HEK293 (cell line): Measurements from ENCODE around the gene COL24A1.

Experiments used
- CTCF ChIA-PET: fragments of 350-600 bp; formaldehyde crosslinking; extraction: SDS; loops from one replicate; lab custom pipeline; 2021; ENCODE audit warnings: antibody characterized with exemption; lab: Yijun Ruan, JAX
- POLR2A ChIA-PET: fragments of 300-600 bp; formaldehyde crosslinking; extraction: SDS; loops from one replicate; lab custom pipeline; 2020; ENCODE audit warnings: antibody characterized with exemption, inconsistent platforms; lab: Yijun Ruan, JAX
- H3K27ac ChIP-seq: fragments of 200-500 bp; sonication (Bioruptor generic); 2 replicates; pipeline ENCODE4 v1.5.1; 2014; ENCODE audit warnings: low read depth, low read length, control low read depth, inconsistent platforms; ENCODE audit errors: extremely low read depth
- H3K36me3 ChIP-seq, 2 experiments: fragments of 200-500 bp in 1 of 2; sonication (Bioruptor generic) in 1 of 2; 1 replicate in 1 of 2; 2 replicates in 1 of 2; pipeline ENCODE4 v1.5.1; 2014 to 2017; ENCODE audit warnings: inconsistent platforms in 2 of 2, low read length in 2 of 2; ENCODE audit not compliant: control insufficient read depth in 2 of 2, insufficient read depth in 1 of 2
- H3K4me1 ChIP-seq: fragments of 200-500 bp; sonication (Bioruptor generic); 2 replicates; pipeline ENCODE4 v1.5.1; 2014; ENCODE audit warnings: mild to moderate bottlenecking, low read length, inconsistent platforms; ENCODE audit not compliant: control insufficient read depth, insufficient read depth
- H3K4me3 ChIP-seq: 2 replicates; pipeline ENCODE4 v1.5.1; 2011; ENCODE audit warnings: low read depth, mild to moderate bottlenecking, control low read depth, low read length, moderate library complexity
- H3K9me3 ChIP-seq: fragments of 200-500 bp; sonication (Bioruptor generic); 2 replicates; pipeline ENCODE4 v1.5.1; 2014; ENCODE audit warnings: low read depth, low read length, inconsistent platforms; ENCODE audit not compliant: control insufficient read depth, insufficient read depth
- FEZF1 ChIP-seq: fragments of 450-650 bp; formaldehyde crosslinking; IDR thresholded peaks from 2 replicates; pipeline ENCODE4 v1.5.1; 2016; ENCODE audit warnings: missing biosample characterization, missing genetic modification characterization
- GLI4 ChIP-seq: fragments of 450-650 bp; formaldehyde crosslinking; IDR thresholded peaks from 2 replicates; pipeline ENCODE4 v1.5.1; 2016; ENCODE audit warnings: missing biosample characterization, missing genetic modification characterization
- INSM2 ChIP-seq: fragments of 450-650 bp; formaldehyde crosslinking; IDR thresholded peaks from 2 replicates; pipeline ENCODE4 v1.5.1; 2016; ENCODE audit warnings: missing biosample characterization, missing genetic modification characterization
- PRDM10 ChIP-seq: fragments of 450-650 bp; formaldehyde crosslinking; IDR thresholded peaks from 2 replicates; pipeline ENCODE4 v1.5.1; 2016; ENCODE audit warnings: missing biosample characterization, missing genetic modification characterization
- SCRT2 ChIP-seq: fragments of 450-650 bp; formaldehyde crosslinking; IDR thresholded peaks from 2 replicates; pipeline ENCODE4 v1.5.1; 2016; ENCODE audit warnings: missing biosample characterization, missing genetic modification characterization
- TRIM28 ChIP-seq: IDR thresholded peaks from 2 replicates; pipeline ENCODE4 v1.6.1; 2011; ENCODE audit warnings: low read length, control low read depth, borderline replicate concordance
- ZBTB1 ChIP-seq: fragments of 450-650 bp; formaldehyde crosslinking; IDR thresholded peaks from 2 replicates; pipeline ENCODE4 v1.5.1; 2016; ENCODE audit warnings: missing biosample characterization, missing genetic modification characterization
- ZFP69B ChIP-seq: fragments of 450-650 bp; formaldehyde crosslinking; IDR thresholded peaks from 2 replicates; pipeline ENCODE4 v1.5.1; 2016; ENCODE audit warnings: missing biosample characterization, missing genetic modification characterization
- ZNF114 ChIP-seq: fragments of 450-650 bp; formaldehyde crosslinking; IDR thresholded peaks from 2 replicates; pipeline ENCODE4 v1.5.0; 2017; ENCODE audit warnings: missing biosample characterization, missing genetic modification characterization
- ZNF138 ChIP-seq: fragments of 450-650 bp; formaldehyde crosslinking; IDR thresholded peaks from 2 replicates; pipeline ENCODE4 v1.5.1; 2016; ENCODE audit warnings: missing biosample characterization, missing genetic modification characterization, borderline replicate concordance
- ZNF140 ChIP-seq: fragments of 450-650 bp; formaldehyde crosslinking; IDR thresholded peaks from 2 replicates; pipeline ENCODE4 v1.5.1; 2016; ENCODE audit warnings: missing biosample characterization, missing genetic modification characterization
- ZNF239 ChIP-seq: fragments of 450-650 bp; formaldehyde crosslinking; IDR thresholded peaks from 2 replicates; pipeline ENCODE4 v1.5.1; 2016; ENCODE audit warnings: missing biosample characterization, missing genetic modification characterization
- ZNF26 ChIP-seq: fragments of 450-650 bp; formaldehyde crosslinking; IDR thresholded peaks from 2 replicates; pipeline ENCODE4 v1.5.1; 2016; ENCODE audit warnings: missing biosample characterization, missing genetic modification characterization
- ZNF266 ChIP-seq: fragments of 450-650 bp; formaldehyde crosslinking; IDR thresholded peaks from 2 replicates; pipeline ENCODE4 v1.5.1; 2016; ENCODE audit warnings: missing biosample characterization, missing genetic modification characterization, low read depth
- ZNF280D ChIP-seq: fragments of 450-650 bp; formaldehyde crosslinking; IDR thresholded peaks from 2 replicates; pipeline ENCODE4 v1.5.1; 2016; ENCODE audit warnings: missing biosample characterization, missing genetic modification characterization
- ZNF391 ChIP-seq: fragments of 450-650 bp; formaldehyde crosslinking; IDR thresholded peaks from 2 replicates; pipeline ENCODE4 v1.5.1; 2016; ENCODE audit warnings: low read depth, missing biosample characterization, missing genetic modification characterization, borderline replicate concordance
- ZNF473 ChIP-seq: fragments of 450-650 bp; formaldehyde crosslinking; IDR thresholded peaks from 2 replicates; pipeline ENCODE4 v1.5.1; 2017; ENCODE audit warnings: missing biosample characterization, missing genetic modification characterization
- ZNF549 ChIP-seq: fragments of 450-650 bp; IDR thresholded peaks from 2 replicates; pipeline ENCODE4 v1.5.1; 2018; ENCODE audit warnings: missing biosample characterization, missing genetic modification characterization, mild to moderate bottlenecking, inconsistent platforms, moderate library complexity
- ZNF621 ChIP-seq: fragments of 450-650 bp; formaldehyde crosslinking; IDR thresholded peaks from 2 replicates; pipeline ENCODE4 v1.5.1; 2017; ENCODE audit warnings: missing biosample characterization, missing genetic modification characterization
- ZNF660 ChIP-seq: fragments of 450-650 bp; IDR thresholded peaks from 2 replicates; pipeline ENCODE4 v1.5.1; 2018; ENCODE audit warnings: missing biosample characterization, mild to moderate bottlenecking, missing genetic modification characterization
- ZNF692 ChIP-seq: fragments of 450-650 bp; formaldehyde crosslinking; IDR thresholded peaks from 2 replicates; pipeline ENCODE4 v1.5.1; 2016; ENCODE audit warnings: missing biosample characterization, missing genetic modification characterization
- ZNF707 ChIP-seq: fragments of 450-650 bp; formaldehyde crosslinking; IDR thresholded peaks from 2 replicates; pipeline ENCODE4 v1.5.1; 2016; ENCODE audit warnings: missing biosample characterization, missing genetic modification characterization
- ZNF791 ChIP-seq: fragments of 450-650 bp; formaldehyde crosslinking; IDR thresholded peaks from 2 replicates; pipeline ENCODE4 v1.5.1; 2016; ENCODE audit warnings: missing biosample characterization, missing genetic modification characterization
- ZSCAN23 ChIP-seq: fragments of 450-650 bp; formaldehyde crosslinking; IDR thresholded peaks from 2 replicates; pipeline ENCODE4 v1.5.1; 2016; ENCODE audit warnings: missing biosample characterization, missing genetic modification characterization

Gene COL24A1

GRCh38 chr1:85707267-85707989 lies 449.1 kb downstream of the COL24A1 start (continued):
- peak; percentile 52; the same call in 1 of the 2 replicates for TF ChIP-seq PRDM10 (tag by site-specific recombination)
- TF ChIP-seq ZNF239, result no peak
- no peak for TF ChIP-seq ZNF621 (tag by site-specific recombination)
- TF ChIP-seq ZSCAN23 (tag by site-specific recombination), result no peak
- no peak for TF ChIP-seq ZNF114 (tag by site-specific recombination)
- TF ChIP-seq TRIM28, result no peak
- no peak for TF ChIP-seq ZNF138 (tag by site-specific recombination)
- TF ChIP-seq ZNF140 (tag by site-specific recombination), result no peak
- no peak for TF ChIP-seq ZNF549 (tag by site-specific recombination)
- 0 out of 2 replicates have a peak, but pooled peaks have one; percentile 14 for TF ChIP-seq INSM2 (tag by site-specific recombination)
- TF ChIP-seq SCRT2, result no peak
- no peak for TF ChIP-seq GLI4 (tag by site-specific recombination)
- 0 out of 2 replicates have a peak, but pooled peaks have one; percentile 14 for TF ChIP-seq ZNF391 (tag by site-specific recombination)
- TF ChIP-seq ZFP69B (tag by site-specific recombination), result no peak
- TF ChIP-seq ZNF707 (tag by site-specific recombination), result no peak
- no peak for TF ChIP-seq FEZF1 (tag by site-specific recombination)
- no peak for TF ChIP-seq ZNF266 (tag by site-specific recombination)
- TF ChIP-seq ZNF280D (tag by site-specific recombination), result no peak
- TF ChIP-seq ZNF473, result no peak

- Histone ChIP-seq H3K36me3 (peaks cover 23 to 49% of the 10 kb centered on the region in 2 experiments), H3K9me3 (no peaks in the 10 kb centered on the region), H3K27ac (no peak overlapping the region), H3K4me1 (0 out of 2 replicates have a peak, but pooled peaks cover 3% of the 10 kb centered on the region), H3K4me3 (no peak overlapping the region)
- ChIA-PET CTCF (interaction anchor here (1.0 to 2.6 kb wide), 2 partner anchors 14 to 34 kb away, joined by 5 to 6 read pairs; no protein-coding TSS in a partner anchor), POLR2A (no interaction called here)
- TF ChIP-seq ZFP69B (tag by site-specific recombination) (no peak), ZBTB1 (tag by site-specific recombination) (no peak), ZNF707 (tag by site-specific recombination) (no peak), ZNF26 (tag by site-specific recombination) (no peak), ZNF660 (tag by site-specific recombination) (no peak), ZNF692 (tag by site-specific recombination) (no peak), ZNF791 (tag by site-specific recombination) (no peak)
These were observed 450.6 kb downstream of the COL24A1 start for GRCh38 chr1:85705940-85706339.
